ENCODE results near the gene FNDC3A.

DNA sequence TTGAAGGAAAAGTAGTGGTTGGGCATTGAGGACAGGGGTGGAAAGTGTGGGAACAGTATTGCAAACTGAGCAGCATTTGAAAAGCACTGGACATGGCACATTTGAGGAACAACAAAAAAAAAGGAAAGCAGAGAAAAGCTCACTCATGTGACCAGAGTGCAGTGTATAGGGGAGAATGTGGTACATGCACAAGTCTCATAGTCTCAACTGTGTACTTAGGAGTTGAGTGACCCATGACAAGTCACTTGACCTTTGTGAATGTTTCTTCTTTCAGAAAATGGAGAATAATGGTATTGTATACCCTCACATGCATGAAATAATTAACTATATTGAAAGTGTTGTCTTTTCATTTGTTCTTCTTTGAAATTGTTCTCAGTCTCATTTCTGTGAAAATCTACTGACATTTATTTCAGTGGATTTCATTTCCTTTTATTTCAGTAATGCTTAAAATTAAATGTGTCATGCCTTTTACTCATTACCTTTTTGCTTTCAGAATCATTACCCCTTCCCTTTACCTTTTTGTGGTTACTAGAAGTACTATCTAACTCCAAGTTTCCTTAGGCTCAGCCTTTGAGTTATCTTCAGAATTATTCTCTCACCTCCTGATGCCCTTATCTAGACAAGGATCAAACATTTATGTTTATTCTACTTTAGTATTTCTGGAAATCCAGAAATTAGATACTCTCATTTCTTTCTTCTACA is 165.3 kb downstream of the FNDC3A start:
- TF ChIP-seq, protein P1, sequence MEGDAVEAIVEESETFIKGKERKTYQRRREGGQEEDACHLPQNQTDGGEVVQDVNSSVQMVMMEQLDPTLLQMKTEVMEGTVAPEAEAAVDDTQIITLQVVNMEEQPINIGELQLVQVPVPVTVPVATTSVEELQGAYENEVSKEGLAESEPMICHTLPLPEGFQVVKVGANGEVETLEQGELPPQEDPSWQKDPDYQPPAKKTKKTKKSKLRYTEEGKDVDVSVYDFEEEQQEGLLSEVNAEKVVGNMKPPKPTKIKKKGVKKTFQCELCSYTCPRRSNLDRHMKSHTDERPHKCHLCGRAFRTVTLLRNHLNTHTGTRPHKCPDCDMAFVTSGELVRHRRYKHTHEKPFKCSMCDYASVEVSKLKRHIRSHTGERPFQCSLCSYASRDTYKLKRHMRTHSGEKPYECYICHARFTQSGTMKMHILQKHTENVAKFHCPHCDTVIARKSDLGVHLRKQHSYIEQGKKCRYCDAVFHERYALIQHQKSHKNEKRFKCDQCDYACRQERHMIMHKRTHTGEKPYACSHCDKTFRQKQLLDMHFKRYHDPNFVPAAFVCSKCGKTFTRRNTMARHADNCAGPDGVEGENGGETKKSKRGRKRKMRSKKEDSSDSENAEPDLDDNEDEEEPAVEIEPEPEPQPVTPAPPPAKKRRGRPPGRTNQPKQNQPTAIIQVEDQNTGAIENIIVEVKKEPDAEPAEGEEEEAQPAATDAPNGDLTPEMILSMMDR (IDR thresholded peaks at IDR 0.05): no peak
- TF ChIP-seq, protein P2, sequence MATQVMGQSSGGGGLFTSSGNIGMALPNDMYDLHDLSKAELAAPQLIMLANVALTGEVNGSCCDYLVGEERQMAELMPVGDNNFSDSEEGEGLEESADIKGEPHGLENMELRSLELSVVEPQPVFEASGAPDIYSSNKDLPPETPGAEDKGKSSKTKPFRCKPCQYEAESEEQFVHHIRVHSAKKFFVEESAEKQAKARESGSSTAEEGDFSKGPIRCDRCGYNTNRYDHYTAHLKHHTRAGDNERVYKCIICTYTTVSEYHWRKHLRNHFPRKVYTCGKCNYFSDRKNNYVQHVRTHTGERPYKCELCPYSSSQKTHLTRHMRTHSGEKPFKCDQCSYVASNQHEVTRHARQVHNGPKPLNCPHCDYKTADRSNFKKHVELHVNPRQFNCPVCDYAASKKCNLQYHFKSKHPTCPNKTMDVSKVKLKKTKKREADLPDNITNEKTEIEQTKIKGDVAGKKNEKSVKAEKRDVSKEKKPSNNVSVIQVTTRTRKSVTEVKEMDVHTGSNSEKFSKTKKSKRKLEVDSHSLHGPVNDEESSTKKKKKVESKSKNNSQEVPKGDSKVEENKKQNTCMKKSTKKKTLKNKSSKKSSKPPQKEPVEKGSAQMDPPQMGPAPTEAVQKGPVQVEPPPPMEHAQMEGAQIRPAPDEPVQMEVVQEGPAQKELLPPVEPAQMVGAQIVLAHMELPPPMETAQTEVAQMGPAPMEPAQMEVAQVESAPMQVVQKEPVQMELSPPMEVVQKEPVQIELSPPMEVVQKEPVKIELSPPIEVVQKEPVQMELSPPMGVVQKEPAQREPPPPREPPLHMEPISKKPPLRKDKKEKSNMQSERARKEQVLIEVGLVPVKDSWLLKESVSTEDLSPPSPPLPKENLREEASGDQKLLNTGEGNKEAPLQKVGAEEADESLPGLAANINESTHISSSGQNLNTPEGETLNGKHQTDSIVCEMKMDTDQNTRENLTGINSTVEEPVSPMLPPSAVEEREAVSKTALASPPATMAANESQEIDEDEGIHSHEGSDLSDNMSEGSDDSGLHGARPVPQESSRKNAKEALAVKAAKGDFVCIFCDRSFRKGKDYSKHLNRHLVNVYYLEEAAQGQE (IDR thresholded peaks at IDR 0.05; ENCODE audit: insufficient read depth in 1 of 2, low read depth in 2 of 2, low read length in 1 of 2): no peak
